Fibroblast of lung (primary cell): ENCODE measurements around the gene KIF6.

ENCODE experiments used
- EZH2 ChIP-seq: IDR thresholded peaks from 2 replicates; pipeline ENCODE4 v1.5.1; 2012; ENCODE audit warnings: low read length, control low read depth, mild to moderate bottlenecking; ENCODE audit errors: missing control alignments
- TF ChIP-seq, protein P1 (sequence below), 2 donors: IDR thresholded peaks in 1 of 2; conservative IDR thresholded peaks in 1 of 2; 1 replicate in 1 of 2; 2 replicates in 1 of 2; pipeline ENCODE4 v1.5.1; 2011 to 2012; ENCODE audit warnings: low read length in 2 of 2, control low read depth in 1 of 2, inconsistent platforms in 1 of 2, low read depth in 1 of 2, mild to moderate bottlenecking in 1 of 2

DNA sequence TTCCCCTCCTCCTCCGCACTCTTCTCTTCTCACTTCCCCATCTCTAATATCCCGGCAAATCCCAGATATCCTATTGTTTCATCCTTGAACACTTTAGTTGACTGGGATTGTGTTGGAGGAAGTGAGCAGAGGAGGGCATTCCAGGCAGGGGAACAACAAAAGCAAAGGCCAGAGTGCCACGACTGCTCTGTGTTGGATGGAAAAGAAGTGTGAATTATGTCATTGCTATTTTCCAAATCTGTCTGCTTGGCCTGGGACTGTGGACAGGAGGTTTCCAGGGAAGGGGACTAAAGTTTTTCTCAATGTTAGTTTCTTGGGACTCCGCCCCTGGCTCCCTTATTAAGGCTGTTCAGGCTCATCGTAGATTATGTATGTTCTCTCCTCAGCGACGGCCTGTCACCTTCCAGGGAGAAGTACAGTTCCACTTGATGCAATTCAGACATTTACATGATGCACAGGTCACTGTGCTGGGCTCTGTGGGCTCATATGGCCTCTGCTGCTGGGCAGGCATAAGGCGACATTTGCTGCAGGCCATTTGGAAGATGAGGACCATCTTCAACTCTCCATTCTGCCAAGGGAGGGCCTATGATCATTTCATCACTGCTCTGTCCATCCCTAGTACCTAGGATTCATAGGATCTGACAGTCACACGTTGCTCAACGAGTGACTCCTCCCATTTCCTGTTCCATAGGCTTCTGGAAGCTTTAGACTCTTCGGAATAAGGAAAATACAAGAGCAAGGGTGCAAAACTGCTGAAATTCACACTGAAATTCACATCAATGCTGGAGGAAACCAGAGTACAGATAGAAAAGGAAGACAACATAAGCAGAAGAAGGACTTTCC is 303.6 kb downstream of the KIF6 start:
- TF ChIP-seq, protein P1, sequence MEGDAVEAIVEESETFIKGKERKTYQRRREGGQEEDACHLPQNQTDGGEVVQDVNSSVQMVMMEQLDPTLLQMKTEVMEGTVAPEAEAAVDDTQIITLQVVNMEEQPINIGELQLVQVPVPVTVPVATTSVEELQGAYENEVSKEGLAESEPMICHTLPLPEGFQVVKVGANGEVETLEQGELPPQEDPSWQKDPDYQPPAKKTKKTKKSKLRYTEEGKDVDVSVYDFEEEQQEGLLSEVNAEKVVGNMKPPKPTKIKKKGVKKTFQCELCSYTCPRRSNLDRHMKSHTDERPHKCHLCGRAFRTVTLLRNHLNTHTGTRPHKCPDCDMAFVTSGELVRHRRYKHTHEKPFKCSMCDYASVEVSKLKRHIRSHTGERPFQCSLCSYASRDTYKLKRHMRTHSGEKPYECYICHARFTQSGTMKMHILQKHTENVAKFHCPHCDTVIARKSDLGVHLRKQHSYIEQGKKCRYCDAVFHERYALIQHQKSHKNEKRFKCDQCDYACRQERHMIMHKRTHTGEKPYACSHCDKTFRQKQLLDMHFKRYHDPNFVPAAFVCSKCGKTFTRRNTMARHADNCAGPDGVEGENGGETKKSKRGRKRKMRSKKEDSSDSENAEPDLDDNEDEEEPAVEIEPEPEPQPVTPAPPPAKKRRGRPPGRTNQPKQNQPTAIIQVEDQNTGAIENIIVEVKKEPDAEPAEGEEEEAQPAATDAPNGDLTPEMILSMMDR (conservative IDR thresholded peaks at IDR 0.05 in 1 of 2, IDR thresholded peaks at IDR 0.05 in 1 of 2; ENCODE audit: low read depth in 1 of 2, low read length in 2 of 2) = no peak
- no peak for TF ChIP-seq EZH2
